GDM1 (cell line): ENCODE data around the gene ABI3BP.
"Not testable (repeated sequence)": the region's sequence is repeated elsewhere in the genome, so short reads cannot be mapped to it uniquely, and the experiment has no call there.

Source experiments
- DNase-seq: peaks from one replicate; lab custom pipeline; 2025; lab: John Stamatoyannopoulos, UW

ABI3BP gene

GRCh38 chr3:100993309-100993708 is at the start of gene ABI3BP:
Gene ABI3BP, minus strand, starts transcription at chr3:100993421. Its CDS starts 37 bp downstream, at chr3:100993384.
- no peak for DNase-seq

- no peak for DNase-seq
These were observed 46.1 kb upstream of the ABI3BP start for GRCh38 chr3:101039285-101039684.

GRCh38 chr3:101038880-101039279 is 45.7 kb upstream of the ABI3BP start:
- DNase-seq: no peak

GRCh38 chr3:101038393-101038792 is 45.2 kb upstream of the ABI3BP start:
- DNase-seq: no peak

GRCh38 chr3:101037613-101038012 is 44.4 kb upstream of the ABI3BP start:
- DNase-seq: no peak

GRCh38 chr3:101036676-101037075 is 43.5 kb upstream of the ABI3BP start:
- no peak for DNase-seq

DNA sequence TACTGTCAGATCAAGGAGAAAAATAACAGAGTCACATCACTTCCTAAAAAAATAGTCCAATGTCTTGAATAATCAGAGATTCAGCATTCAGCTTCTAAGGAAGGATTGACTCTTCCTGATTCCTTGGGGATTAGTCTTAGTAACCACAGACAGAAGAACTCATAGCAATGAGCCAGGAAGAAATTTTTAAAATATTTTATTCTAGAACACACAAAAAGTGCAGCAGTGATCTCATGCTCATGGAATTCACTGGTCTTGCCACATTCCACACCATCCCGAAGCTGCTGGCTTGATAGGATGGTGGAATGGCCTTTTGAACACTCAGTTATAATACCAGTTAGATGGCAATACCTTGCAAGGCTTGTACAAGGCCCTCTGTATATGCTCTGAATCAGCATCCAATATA is 43.0 kb upstream of the ABI3BP start:
- DNase-seq: no peak

DNA sequence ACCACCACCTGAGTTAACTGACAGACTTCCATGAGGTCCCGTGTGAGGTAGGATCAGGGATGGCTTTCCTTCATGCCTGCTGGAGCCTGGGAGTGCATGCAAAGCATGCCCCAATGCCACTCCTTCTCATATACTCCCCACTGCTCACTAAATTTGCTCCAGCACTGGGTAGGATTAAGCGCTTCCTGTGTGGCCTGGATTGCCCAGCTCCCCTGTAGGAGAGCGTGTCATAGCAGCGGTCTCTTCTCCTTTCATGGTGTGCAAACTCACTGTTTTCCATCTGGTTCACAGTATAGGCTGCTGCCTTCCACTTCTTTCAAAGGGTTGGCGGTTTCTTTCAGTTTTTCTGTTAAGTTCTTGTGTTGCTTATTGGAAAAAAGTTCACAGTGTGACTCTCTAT is 34.1 kb upstream of the ABI3BP start:
- DNase-seq: no peak

DNA sequence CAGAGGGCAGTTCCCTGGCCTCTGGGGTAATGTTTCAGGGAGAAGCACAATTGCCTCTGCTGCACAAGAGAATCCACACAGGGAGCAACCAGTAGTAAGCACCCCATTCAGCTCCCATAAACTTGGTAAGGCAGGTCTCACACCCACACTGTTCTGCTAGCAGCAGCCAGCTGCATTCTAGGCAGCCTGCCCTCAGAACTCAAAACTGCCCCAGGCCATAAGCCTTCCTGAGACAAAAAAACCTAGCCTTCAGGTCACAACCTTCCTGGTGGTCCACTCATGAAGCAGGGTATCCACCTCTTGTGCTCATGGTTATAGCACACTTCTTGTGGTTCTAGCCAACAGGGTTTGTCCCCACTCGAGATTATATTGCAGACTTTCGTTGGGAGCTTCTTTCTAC is 33.7 kb upstream of the ABI3BP start:
- DNase-seq: no peak

- no peak for DNase-seq
These were observed 33.0 kb upstream of the ABI3BP start for GRCh38 chr3:101026244-101026643.

DNA sequence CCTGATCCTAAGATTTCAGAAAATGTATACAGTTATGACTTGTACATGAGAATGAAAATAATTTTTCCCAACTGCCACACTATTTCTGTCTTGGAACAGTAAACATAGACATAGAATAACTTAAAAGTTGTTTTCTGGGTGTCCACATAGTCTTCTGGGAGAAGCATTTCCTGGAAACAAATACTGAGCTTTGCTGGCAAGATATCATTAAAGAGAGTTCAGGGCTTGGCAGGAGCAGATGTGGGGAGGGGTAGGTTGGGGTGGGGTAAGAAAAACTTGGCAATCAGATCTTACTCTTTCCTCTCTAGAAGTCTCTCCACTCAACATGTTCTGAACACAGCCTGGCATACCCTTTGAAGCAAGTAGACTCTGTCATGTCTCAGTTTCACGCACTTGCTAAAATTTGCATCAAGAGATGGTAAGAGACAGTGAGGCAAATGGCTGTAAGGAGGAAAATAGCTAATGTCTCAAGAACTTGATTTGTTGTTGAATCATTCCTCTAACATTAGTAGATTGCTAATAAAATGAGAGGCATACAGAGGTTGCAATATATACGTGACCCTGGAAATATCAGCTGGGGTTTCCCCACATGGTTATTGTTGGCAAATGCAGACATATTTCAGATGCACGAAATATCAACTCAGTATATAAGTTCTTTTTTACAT is 27.3 kb upstream of the ABI3BP start:
- no peak for DNase-seq

- no peak for DNase-seq
These were observed 23.8 kb upstream of the ABI3BP start for GRCh38 chr3:101017017-101017416.

- DNase-seq: not testable (repeated sequence)
These were observed 19.1 kb upstream of the ABI3BP start for GRCh38 chr3:101012312-101012711.

DNA sequence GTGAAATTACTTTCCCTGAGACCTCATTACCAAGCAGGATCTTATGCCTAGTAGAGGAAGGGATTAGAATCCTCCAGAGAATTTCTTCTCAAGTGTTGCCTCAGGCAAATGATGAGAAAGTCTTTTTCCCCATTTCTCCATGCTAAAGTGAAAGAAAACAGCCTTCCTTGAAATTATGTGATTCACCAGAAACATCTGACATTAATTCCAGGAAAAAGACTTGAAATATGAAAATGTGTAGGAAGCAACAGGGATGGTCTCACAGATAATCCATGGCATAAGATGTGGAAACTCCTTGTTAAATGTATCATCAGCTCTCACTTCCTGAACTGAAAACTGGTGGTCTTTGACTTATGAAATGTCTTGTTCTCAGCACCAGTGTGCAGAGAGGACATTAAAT is 17.9 kb upstream of the ABI3BP start:
- no peak for DNase-seq

GRCh38 chr3:101010296-101010695 is 17.1 kb upstream of the ABI3BP start:
- no peak for DNase-seq

DNA sequence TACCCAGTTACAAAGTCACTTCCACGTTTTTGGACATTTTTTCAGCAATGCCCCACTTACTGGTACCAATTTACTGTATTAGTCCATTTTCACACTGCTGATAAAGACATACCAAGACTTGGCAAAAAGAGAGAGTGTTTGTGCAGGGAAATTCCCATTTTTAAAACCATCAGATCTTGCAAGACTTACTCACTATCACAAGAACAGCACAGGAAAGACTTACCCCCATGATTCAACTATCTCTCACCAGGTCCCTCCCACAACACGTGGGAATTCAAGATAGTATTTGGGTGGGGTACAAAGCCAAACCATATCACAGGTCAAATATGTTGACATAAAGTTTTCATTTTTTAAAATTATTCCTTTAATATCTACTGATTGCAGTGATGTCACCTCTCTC is 16.2 kb upstream of the ABI3BP start:
- DNase-seq: no peak

- no peak for DNase-seq
These were observed 5.9 kb upstream of the ABI3BP start for GRCh38 chr3:100999160-100999559.

DNA sequence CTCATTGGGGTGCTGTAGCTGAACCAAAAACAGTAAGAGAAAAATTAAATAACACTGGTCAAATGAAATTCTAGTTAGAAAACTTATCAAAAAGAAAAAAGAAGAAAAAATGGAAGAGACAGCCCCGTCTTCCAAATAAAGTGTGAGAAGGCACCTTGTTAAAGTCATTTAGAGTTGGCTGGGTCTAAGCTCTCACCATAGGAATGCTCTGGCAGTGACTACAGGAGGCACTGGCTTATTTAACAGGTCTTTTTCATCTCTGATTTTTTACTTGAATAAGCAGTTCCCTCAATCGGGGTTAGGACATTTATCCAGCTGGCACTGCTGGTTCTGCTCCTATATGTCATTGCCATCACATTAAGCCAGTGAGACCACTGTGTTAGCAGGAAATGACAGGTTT is 1.6 kb upstream of the ABI3BP start:
- DNase-seq: no peak

DNA sequence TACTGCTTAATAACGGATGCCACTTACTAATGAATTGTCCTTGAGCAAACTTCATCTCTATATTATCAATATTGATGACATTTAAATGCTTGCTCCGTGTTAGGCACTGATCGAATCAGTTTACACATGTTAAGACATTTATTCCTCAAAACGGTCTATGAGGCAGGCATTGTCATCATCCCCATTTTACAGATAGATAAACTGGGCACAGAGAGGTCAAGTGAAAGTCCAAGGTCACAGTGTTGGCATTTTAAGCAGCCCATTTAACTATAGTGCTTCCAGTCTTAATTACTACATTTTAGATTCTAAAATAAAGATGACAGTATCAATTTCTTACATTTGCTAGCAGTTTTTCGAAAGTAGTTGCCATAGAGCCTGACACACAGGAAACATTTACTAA is 966 bp upstream of the ABI3BP start:
- DNase-seq: no peak

DNA sequence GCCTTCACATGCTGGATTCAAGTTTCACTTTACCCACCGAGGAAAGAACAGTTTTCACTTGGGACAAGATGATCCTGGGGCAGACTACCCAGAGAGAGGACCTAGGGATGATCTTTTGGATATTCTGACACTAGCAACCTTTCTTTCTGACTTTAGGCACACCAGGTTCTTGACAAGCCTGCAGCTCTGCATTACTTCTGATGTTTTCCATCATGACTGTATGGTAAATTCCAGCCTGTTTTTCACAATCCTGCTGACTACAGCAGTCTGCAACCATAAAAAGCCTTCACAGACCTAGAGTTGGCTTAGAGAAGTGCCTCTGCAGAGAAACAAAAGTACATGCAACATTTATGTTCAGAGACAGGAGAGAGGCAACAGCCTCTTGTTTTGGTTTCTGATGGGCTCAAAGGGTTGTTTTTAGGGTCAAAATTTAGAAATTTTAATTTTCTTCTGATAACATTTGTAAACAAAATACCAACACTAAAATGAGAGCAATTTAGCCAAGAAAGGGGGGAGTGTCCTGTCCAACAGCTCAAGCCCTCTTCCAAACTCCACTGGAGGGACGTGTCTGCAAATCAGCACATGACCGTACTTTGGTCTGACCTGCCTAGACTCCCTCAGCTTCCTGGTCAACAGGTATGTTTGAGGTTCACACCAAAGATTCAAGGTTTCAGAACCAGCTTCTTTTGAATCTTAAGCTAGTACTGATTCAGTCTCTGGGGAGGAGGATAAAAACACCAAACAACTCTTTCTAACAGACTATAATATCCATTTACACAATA is 799 bp downstream of the ABI3BP start:
- DNase-seq: no peak

DNA sequence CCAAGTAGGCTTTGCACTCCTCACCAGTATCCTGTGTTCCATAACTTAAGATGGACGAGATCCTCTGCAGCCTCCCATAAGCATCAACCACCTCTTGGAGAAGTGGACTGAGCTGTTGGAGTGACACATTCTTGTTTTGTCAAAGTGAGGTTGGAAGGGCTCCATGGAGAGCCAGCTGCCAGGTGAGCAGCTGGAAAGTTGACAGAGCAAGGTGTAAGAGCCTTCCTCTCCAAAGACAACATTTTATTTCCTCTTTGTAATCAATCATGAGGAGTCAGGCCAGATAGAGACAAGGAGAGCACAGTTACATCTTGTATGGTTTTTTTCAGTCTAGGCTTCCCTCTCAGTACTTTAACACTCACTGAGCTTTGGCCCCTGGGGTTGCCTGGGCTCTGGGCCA is 5.1 kb downstream of the ABI3BP start:
- no peak for DNase-seq

DNA sequence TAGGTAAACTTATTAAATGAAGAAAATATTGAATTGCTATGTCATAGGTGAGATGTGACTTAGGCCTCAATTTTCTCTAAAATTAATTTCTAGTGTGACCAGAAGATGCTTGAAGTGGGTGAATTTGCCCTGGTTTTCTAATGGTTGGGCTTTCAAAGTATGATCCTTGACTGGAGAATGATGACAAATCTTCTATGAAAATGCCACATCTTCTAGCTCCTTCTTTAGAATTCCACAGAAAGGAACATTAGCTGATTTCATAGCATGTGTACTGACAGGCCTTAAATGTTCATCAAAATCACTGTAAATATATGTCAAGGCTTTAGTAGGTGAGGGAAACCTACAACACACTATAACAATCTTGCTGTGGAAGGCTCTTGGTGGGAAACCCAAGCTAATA is 8.9 kb downstream of the ABI3BP start:
- DNase-seq: no peak

DNA sequence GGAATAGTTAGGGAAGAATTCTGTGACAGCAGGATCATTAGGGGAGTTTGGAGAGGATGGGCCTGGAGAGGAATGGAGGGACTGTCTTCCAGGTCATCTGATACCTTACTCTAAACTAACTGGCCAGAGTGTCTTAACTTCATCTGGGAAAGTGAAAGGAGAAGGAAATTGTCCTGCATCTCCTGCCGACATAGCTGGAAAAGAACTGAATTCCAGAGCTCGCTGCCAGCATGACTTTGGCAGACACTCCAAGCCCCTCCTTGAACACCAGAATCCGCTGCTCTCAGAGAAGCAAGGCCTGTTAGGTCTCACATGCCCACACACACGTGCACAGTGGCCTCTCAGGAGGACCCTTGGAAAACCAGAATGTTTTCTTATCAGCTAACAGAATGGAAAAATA is 10.5 kb downstream of the ABI3BP start:
- DNase-seq: no peak
